Activated T-cell treated with anti-CD3 and anti-CD28 coated beads for 1 hour (primary cell): ENCODE measurements around the gene ATP13A3.
A peak's percentile ranks its signal among the peaks of the same experiment; 100 is the strongest.

Experiments used
- DNase-seq: peaks from one replicate; pipeline ENCODE4 v3.0.0-alpha.2; 2020; ENCODE audit warnings: low read depth

Gene ATP13A3

GRCh38 chr3:194439881-194440550 lies 46.8 kb downstream of the ATP13A3 start:
- DNase-seq = no peak

- DNase-seq = no peak
These were observed 52.3 kb downstream of the ATP13A3 start for GRCh38 chr3:194434503-194434902.

- no peak for DNase-seq
These were observed 55.2 kb downstream of the ATP13A3 start for GRCh38 chr3:194431554-194431953.

- DNase-seq = no peak
These were observed 61.4 kb downstream of the ATP13A3 start for GRCh38 chr3:194425399-194425798.

GRCh38 chr3:194424953-194425352 lies 61.8 kb downstream of the ATP13A3 start:
- DNase-seq = no peak

- no peak for DNase-seq
These were observed 62.4 kb downstream of the ATP13A3 start for GRCh38 chr3:194424373-194424772.

GRCh38 chr3:194423317-194423716 lies 63.5 kb downstream of the ATP13A3 start:
- no peak for DNase-seq

GRCh38 chr3:194422188-194422587 lies 64.6 kb downstream of the ATP13A3 start:
- DNase-seq = no peak

GRCh38 chr3:194418671-194419070 lies 68.1 kb downstream of the ATP13A3 start:
- DNase-seq = no peak

- DNase-seq = no peak
These were observed 79.4 kb downstream of the ATP13A3 start for GRCh38 chr3:194407423-194407822.

GRCh38 chr3:194405766-194406165 lies 81.0 kb downstream of the ATP13A3 start:
- no peak for DNase-seq

GRCh38 chr3:194404365-194405140 lies 82.2 kb downstream of the ATP13A3 start:
- DNase-seq = peak; percentile 26

- DNase-seq = no peak
These were observed 84.9 kb downstream of the ATP13A3 start for GRCh38 chr3:194401868-194402329.

GRCh38 chr3:194401346-194401745 lies 85.5 kb downstream of the ATP13A3 start:
- DNase-seq = no peak

GRCh38 chr3:194399874-194400411 lies 86.9 kb downstream of the ATP13A3 start:
- no peak for DNase-seq

- DNase-seq = no peak
These were observed 87.6 kb downstream of the ATP13A3 start, which contains the start of gene GP5 for GRCh38 chr3:194399166-194399565. TSS of gene GP5 (minus strand) at chr3:194399266. CDS start at chr3:194398282, 984 bp downstream.

- DNase-seq = peak; percentile 16
These were observed 89.0 kb downstream of the ATP13A3 start for GRCh38 chr3:194397757-194398312.

GRCh38 chr3:194396859-194397756 lies 89.7 kb downstream of the ATP13A3 start:
- peak; percentile 24 for DNase-seq

- DNase-seq = no peak
These were observed 90.3 kb downstream of the ATP13A3 start for GRCh38 chr3:194396539-194396858.

GRCh38 chr3:194395778-194396538 lies 90.8 kb downstream of the ATP13A3 start:
- DNase-seq = peak; percentile 46

GRCh38 chr3:194395212-194395611 lies 91.6 kb downstream of the ATP13A3 start:
- no peak for DNase-seq
